HepG2 (cell line): Measurements from ENCODE around the gene RHBDD1. TPM values are rescaled to one million over a fixed set of nuclear protein-coding genes. Genes with fewer than 3 reads are reported as not detected.
A peak's percentile ranks its signal among the peaks of the same experiment; 100 is the strongest.

Experiments used
- DNMT1 ChIP-seq: sonication (generic); formaldehyde crosslinking; IDR thresholded peaks from 2 replicates; pipeline ENCODE4 v1.5.1; 2020; ENCODE audit warnings: mild to moderate bottlenecking, missing genetic modification reagents
- HDAC2 ChIP-seq: sonication (generic); formaldehyde crosslinking; IDR thresholded peaks from 2 replicates; pipeline ENCODE4 v1.4.0; 2020; ENCODE audit warnings: missing genetic modification reagents
- KLF11 ChIP-seq: IDR thresholded peaks from 2 replicates; pipeline ENCODE4 v1.6.1; 2016; ENCODE audit warnings: missing compliant biosample characterization
- KLF15 ChIP-seq: sonication (generic); formaldehyde crosslinking; IDR thresholded peaks from 2 replicates; pipeline ENCODE4 v1.8.1; 2023; ENCODE audit warnings: borderline replicate concordance, mild to moderate bottlenecking, inconsistent platforms, missing genetic modification reagents, mixed read lengths
- NFIC ChIP-seq: IDR thresholded peaks from 2 replicates; pipeline ENCODE4 v1.6.1; 2012; ENCODE audit warnings: mild to moderate bottlenecking, low read length, inconsistent platforms
- NFKBIZ ChIP-seq: IDR thresholded peaks from 2 replicates; pipeline ENCODE4 v1.6.1; 2018; ENCODE audit warnings: missing genetic modification reagents, missing compliant biosample characterization
- NFRKB ChIP-seq: fragments of 450-650 bp; IDR thresholded peaks from 2 replicates; pipeline ENCODE4 v1.6.1; 2017
- NFYB ChIP-seq: sonication (generic); formaldehyde crosslinking; IDR thresholded peaks from 2 replicates; pipeline ENCODE4 v1.4.0; 2020; ENCODE audit warnings: missing genetic modification reagents
- NONO ChIP-seq, 2 experiments: fragments of 450-650 bp in 1 of 2; sonication (generic) in 1 of 2; formaldehyde crosslinking in 1 of 2; IDR thresholded peaks in 1 of 2; conservative IDR thresholded peaks in 1 of 2; 2 replicates each; pipeline versions ENCODE4 v1.6.1 to v1.8.0; 2017 to 2022; ENCODE audit warnings: mild to moderate bottlenecking in 1 of 2, missing genetic modification reagents in 1 of 2, moderate library complexity in 1 of 2
- RARA ChIP-seq: IDR thresholded peaks from 2 replicates; pipeline ENCODE4 v1.6.1; 2016; ENCODE audit warnings: missing genetic modification reagents, missing compliant biosample characterization
- SKI ChIP-seq: fragments of 450-650 bp; IDR thresholded peaks from one replicate; pipeline ENCODE4 v1.6.1; 2018; ENCODE audit warnings: mild to moderate bottlenecking; ENCODE audit not compliant: partially characterized antibody
- SMC3 ChIP-seq: IDR thresholded peaks from 2 replicates; pipeline ENCODE4 v1.6.1; 2011; ENCODE audit warnings: low read length, improper control_type of control experiment
- SP1 ChIP-seq, 2 experiments: fragments of 450-650 bp in 1 of 2; sonication (generic) in 1 of 2; formaldehyde crosslinking in 1 of 2; IDR thresholded peaks; 2 replicates each; pipeline versions ENCODE4 v1.4.0 to v1.6.1; 2016 to 2020; ENCODE audit warnings: missing genetic modification reagents in 1 of 2
- SRF ChIP-seq: IDR thresholded peaks from 2 replicates; pipeline ENCODE4 v1.6.1; 2011; ENCODE audit warnings: mild to moderate bottlenecking, low read depth, low read length, moderate library complexity
- TCF7L2 ChIP-seq: IDR thresholded peaks from 2 replicates; pipeline ENCODE4 v1.6.1; 2011; ENCODE audit warnings: mild to moderate bottlenecking, low read depth, low read length, moderate library complexity
- U2AF1 ChIP-seq: fragments of 200-400 bp; formaldehyde crosslinking; optimal IDR thresholded peaks from 2 replicates; pipeline ENCODE3; 2017; ENCODE audit warnings: mild to moderate bottlenecking, low read depth, low read length
- ZKSCAN5 ChIP-seq: sonication (generic); formaldehyde crosslinking; IDR thresholded peaks from 2 replicates; pipeline ENCODE4 v1.5.1; 2020; ENCODE audit warnings: mild to moderate bottlenecking, missing genetic modification reagents
- ZNF121 ChIP-seq: sonication (generic); formaldehyde crosslinking; IDR thresholded peaks from 2 replicates; pipeline ENCODE4 v1.5.0; 2020; ENCODE audit warnings: mild to moderate bottlenecking, missing genetic modification reagents
- ZNF24 ChIP-seq: fragments of 450-650 bp; IDR thresholded peaks from 2 replicates; pipeline ENCODE4 v1.6.1; 2017; ENCODE audit warnings: antibody characterized with exemption, mild to moderate bottlenecking
- ZNF335 ChIP-seq: sonication (generic); formaldehyde crosslinking; IDR thresholded peaks from 2 replicates; pipeline ENCODE4 v1.4.0; 2020; ENCODE audit warnings: missing genetic modification reagents
- ZNF468 ChIP-seq: sonication (generic); formaldehyde crosslinking; IDR thresholded peaks from 2 replicates; pipeline ENCODE4 v1.8.0; 2022; ENCODE audit warnings: mild to moderate bottlenecking, moderate library complexity, missing genetic modification reagents
- ZNF550 ChIP-seq: sonication (generic); formaldehyde crosslinking; IDR thresholded peaks from 2 replicates; pipeline ENCODE4 v1.4.0; 2020; ENCODE audit warnings: mild to moderate bottlenecking, missing genetic modification reagents, borderline replicate concordance
- ZNF772 ChIP-seq: sonication (generic); formaldehyde crosslinking; IDR thresholded peaks from 2 replicates; pipeline ENCODE4 v1.5.0; 2020; ENCODE audit warnings: mild to moderate bottlenecking, missing genetic modification reagents
- polyA plus RNA-seq, 8 experiments: library from polyadenylated mRNA; depleted of rRNA in 3 of 8; stranded (reverse) in 7 of 8; unstranded in 1 of 8; fragments of >200 nt; fragmentation: Illumina TruSeq in 4 of 8; extraction: Trizol in 4 of 8; gene quantifications; 2 replicates each; pipeline versions ENCODE4 v1.2.1 to v1.2.3, GENCODE V29; 2011 to 2016; ENCODE audit warnings: low read depth in 4 of 8, missing spikeins in 1 of 8, mixed read lengths in 1 of 8; ENCODE audit not compliant: insufficient read depth in 1 of 8
- total RNA-seq, 5 experiments: library from RNA; depleted of rRNA; stranded (reverse); fragments of >200 nt; fragmentation: Illumina TruSeq; extraction: Trizol; gene quantifications; 2 replicates each; pipeline ENCODE4 v1.2.3, GENCODE V29; 2016; ENCODE audit warnings: low read depth in 1 of 5
- TF ChIP-seq, protein P1 (sequence below), 2 experiments: IDR thresholded peaks; 2 replicates each; pipeline ENCODE4 v1.6.1; 2011 to 2012; ENCODE audit warnings: low read length in 2 of 2, borderline replicate concordance in 1 of 2, low read depth in 1 of 2, mild to moderate bottlenecking in 1 of 2, moderate library complexity in 1 of 2
- TF ChIP-seq, protein P2 (sequence below): sonication (generic); formaldehyde crosslinking; IDR thresholded peaks from 2 replicates; pipeline ENCODE4 v1.4.0; 2020; ENCODE audit warnings: mild to moderate bottlenecking, missing genetic modification reagents
- TF ChIP-seq, protein P3 (sequence below): sonication (generic); formaldehyde crosslinking; IDR thresholded peaks from 2 replicates; pipeline ENCODE4 v1.5.1; 2020; ENCODE audit warnings: missing genetic modification reagents, mild to moderate bottlenecking, borderline replicate concordance

RHBDD1 gene
- total and polyA plus RNA-seq, 2 of the 13 experiments (the other 11 are each of a cell fraction or from before 2014, with no cell fraction given): 8.2 to 9.5 TPM

DNA sequence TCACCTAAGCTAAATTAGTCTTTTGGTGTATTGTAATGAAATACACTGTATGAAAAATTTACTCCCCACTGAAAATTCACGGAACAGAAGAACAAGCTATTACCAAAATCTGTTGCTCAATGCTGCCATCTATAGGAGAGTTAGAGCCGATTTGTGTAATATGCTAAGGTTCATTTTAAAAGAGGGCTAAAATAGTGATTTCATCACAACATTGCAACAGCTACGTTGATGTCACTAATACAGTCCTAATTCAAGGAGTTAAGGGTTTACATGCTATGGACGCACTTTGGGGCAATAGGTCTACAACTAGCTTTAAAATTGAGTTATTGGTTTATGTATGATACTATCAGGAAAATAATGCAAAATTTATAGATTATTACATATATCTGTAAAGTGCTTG lies 33.3 kb upstream of the RHBDD1 start (continued):
- TF ChIP-seq, protein P1, sequence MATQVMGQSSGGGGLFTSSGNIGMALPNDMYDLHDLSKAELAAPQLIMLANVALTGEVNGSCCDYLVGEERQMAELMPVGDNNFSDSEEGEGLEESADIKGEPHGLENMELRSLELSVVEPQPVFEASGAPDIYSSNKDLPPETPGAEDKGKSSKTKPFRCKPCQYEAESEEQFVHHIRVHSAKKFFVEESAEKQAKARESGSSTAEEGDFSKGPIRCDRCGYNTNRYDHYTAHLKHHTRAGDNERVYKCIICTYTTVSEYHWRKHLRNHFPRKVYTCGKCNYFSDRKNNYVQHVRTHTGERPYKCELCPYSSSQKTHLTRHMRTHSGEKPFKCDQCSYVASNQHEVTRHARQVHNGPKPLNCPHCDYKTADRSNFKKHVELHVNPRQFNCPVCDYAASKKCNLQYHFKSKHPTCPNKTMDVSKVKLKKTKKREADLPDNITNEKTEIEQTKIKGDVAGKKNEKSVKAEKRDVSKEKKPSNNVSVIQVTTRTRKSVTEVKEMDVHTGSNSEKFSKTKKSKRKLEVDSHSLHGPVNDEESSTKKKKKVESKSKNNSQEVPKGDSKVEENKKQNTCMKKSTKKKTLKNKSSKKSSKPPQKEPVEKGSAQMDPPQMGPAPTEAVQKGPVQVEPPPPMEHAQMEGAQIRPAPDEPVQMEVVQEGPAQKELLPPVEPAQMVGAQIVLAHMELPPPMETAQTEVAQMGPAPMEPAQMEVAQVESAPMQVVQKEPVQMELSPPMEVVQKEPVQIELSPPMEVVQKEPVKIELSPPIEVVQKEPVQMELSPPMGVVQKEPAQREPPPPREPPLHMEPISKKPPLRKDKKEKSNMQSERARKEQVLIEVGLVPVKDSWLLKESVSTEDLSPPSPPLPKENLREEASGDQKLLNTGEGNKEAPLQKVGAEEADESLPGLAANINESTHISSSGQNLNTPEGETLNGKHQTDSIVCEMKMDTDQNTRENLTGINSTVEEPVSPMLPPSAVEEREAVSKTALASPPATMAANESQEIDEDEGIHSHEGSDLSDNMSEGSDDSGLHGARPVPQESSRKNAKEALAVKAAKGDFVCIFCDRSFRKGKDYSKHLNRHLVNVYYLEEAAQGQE (IDR thresholded peaks at IDR 0.05; ENCODE audit: borderline replicate concordance in 1 of 2, low read depth in 1 of 2, low read length in 2 of 2): no peak
- no peak for TF ChIP-seq ZNF335
- no peak for TF ChIP-seq NONO (IDR thresholded peaks at IDR 0.05)
- TF ChIP-seq NONO (CRISPR knock-in tag; conservative IDR thresholded peaks at IDR 0.05): no peak
- no peak for TF ChIP-seq ZNF550 (CRISPR knock-in tag)
- TF ChIP-seq NFKBIZ (CRISPR knock-in tag): no peak
- no peak for TF ChIP-seq U2AF1
- no peak for TF ChIP-seq ZKSCAN5 (CRISPR knock-in tag)
- no peak for TF ChIP-seq DNMT1 (CRISPR knock-in tag)
- no peak for TF ChIP-seq TCF7L2
- TF ChIP-seq ZNF468 (CRISPR knock-in tag): no peak
- TF ChIP-seq, protein P2, sequence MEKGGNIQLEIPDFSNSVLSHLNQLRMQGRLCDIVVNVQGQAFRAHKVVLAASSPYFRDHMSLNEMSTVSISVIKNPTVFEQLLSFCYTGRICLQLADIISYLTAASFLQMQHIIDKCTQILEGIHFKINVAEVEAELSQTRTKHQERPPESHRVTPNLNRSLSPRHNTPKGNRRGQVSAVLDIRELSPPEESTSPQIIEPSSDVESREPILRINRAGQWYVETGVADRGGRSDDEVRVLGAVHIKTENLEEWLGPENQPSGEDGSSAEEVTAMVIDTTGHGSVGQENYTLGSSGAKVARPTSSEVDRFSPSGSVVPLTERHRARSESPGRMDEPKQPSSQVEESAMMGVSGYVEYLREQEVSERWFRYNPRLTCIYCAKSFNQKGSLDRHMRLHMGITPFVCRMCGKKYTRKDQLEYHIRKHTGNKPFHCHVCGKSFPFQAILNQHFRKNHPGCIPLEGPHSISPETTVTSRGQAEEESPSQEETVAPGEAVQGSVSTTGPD (CRISPR knock-in tag): no peak
- no peak for TF ChIP-seq ZNF121
- TF ChIP-seq SRF: no peak
- peak; percentile 87 for TF ChIP-seq SMC3
- 0 out of 2 replicates have a peak, but pooled peaks have one; percentile 13 for TF ChIP-seq RARA (CRISPR knock-in tag)
- no peak for TF ChIP-seq NFYB
- peak; percentile 29; the same call in 1 of the 2 replicates for TF ChIP-seq ZNF24
- TF ChIP-seq, protein P3, sequence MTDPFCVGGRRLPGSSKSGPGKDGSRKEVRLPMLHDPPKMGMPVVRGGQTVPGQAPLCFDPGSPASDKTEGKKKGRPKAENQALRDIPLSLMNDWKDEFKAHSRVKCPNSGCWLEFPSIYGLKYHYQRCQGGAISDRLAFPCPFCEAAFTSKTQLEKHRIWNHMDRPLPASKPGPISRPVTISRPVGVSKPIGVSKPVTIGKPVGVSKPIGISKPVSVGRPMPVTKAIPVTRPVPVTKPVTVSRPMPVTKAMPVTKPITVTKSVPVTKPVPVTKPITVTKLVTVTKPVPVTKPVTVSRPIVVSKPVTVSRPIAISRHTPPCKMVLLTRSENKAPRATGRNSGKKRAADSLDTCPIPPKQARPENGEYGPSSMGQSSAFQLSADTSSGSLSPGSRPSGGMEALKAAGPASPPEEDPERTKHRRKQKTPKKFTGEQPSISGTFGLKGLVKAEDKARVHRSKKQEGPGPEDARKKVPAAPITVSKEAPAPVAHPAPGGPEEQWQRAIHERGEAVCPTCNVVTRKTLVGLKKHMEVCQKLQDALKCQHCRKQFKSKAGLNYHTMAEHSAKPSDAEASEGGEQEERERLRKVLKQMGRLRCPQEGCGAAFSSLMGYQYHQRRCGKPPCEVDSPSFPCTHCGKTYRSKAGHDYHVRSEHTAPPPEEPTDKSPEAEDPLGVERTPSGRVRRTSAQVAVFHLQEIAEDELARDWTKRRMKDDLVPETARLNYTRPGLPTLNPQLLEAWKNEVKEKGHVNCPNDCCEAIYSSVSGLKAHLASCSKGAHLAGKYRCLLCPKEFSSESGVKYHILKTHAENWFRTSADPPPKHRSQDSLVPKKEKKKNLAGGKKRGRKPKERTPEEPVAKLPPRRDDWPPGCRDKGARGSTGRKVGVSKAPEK (CRISPR knock-in tag): no peak
- TF ChIP-seq KLF15 (CRISPR knock-in tag): no peak
- TF ChIP-seq SP1 (IDR thresholded peaks at IDR 0.05): no peak
- TF ChIP-seq SP1 (CRISPR knock-in tag; IDR thresholded peaks at IDR 0.05): no peak
- peak; percentile 46 for TF ChIP-seq HDAC2
- no peak for TF ChIP-seq SKI
- no peak for TF ChIP-seq ZNF772
- TF ChIP-seq NFRKB: no peak
- TF ChIP-seq NFIC: no peak
- TF ChIP-seq KLF11 (CRISPR knock-in tag): no peak
